GM12873 (cell line): ENCODE data around the gene KNL1.

ENCODE experiments used
- CTCF ChIP-seq: IDR thresholded peaks from 2 replicates; pipeline ENCODE4 v1.5.1; 2012; ENCODE audit warnings: low read depth, mild to moderate bottlenecking, moderate library complexity, low read length, control low read depth; ENCODE audit not compliant: insufficient read depth; ENCODE audit errors: missing control alignments

The KNL1 gene

GRCh38 chr15:40680151-40680550 is 86.1 kb downstream of the KNL1 start:
- TF ChIP-seq CTCF = no peak

- no peak for TF ChIP-seq CTCF
Measured at GRCh38 chr15:40684381-40684780, 90.3 kb downstream of the KNL1 start.

- TF ChIP-seq CTCF = no peak
Measured at GRCh38 chr15:40685376-40685775, 91.3 kb downstream of the KNL1 start.

GRCh38 chr15:40688932-40689799 is 95.1 kb downstream of the KNL1 start:
- TF ChIP-seq CTCF = no peak

GRCh38 chr15:40691737-40692136 is 97.7 kb downstream of the KNL1 start:
- no peak for TF ChIP-seq CTCF

- no peak for TF ChIP-seq CTCF
Measured at GRCh38 chr15:40693904-40694687, 100.0 kb downstream of the KNL1 start.
